Stimulated activated CD4-positive, alpha-beta T cell treated with anti-CD3 and anti-CD28 coated beads, TNF-alpha, amount 100 ng/mL, for 4 hours (primary cell): ENCODE data around the gene HCST.
"Not testable (repeated sequence)": the region's sequence is repeated elsewhere in the genome, so short reads cannot be mapped to it uniquely, and the experiment has no call there.

Experiments used
- DNase-seq, 3 experiments: peaks; one replicate each; pipeline ENCODE4 v3.0.0-alpha.2; 2020; ENCODE audit warnings: low read depth in 3 of 3

Gene HCST, protein sequence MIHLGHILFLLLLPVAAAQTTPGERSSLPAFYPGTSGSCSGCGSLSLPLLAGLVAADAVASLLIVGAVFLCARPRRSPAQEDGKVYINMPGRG

DNA sequence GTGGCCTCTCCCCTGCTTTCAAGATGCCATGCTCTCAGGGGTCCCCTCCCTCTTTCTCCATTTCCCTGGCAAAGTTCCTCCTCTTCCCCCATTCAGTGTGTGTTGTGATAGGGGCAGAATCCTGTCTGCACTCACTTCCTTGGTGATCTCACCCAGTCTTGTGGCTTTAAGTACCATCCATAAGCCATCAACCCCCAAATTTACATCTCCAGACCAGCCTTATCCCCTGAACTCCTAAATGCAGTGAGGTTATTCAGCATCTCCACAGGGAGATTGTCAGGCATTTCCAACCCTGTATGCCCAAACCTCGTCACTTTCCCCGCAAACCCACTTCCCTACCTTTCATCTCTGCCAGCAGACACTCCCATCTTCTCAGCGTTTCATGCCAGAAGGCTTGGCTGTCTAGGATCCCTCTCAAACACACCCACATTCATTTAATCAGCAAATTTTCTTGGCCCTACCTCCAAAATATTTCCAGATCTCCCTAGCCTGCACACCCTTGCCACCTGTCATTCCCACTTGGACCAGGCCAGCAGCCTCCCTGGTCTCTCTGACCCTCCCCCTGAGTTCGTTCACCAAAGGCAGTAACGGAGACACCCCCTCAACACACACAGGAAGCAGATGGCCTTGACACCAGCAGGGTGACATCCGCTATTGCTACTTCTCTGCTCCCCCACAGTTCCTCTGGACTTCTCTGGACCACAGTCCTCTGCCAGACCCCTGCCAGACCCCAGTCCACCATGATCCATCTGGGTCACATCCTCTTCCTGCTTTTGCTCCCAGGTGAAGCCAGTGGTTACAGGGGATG lies at the start of gene HCST:
TSS of gene HCST (plus strand) at position 676 of the 808 bp plus-strand sequence. CDS start at position 741, 65 bp downstream.
- DNase-seq, result no peak

DNA sequence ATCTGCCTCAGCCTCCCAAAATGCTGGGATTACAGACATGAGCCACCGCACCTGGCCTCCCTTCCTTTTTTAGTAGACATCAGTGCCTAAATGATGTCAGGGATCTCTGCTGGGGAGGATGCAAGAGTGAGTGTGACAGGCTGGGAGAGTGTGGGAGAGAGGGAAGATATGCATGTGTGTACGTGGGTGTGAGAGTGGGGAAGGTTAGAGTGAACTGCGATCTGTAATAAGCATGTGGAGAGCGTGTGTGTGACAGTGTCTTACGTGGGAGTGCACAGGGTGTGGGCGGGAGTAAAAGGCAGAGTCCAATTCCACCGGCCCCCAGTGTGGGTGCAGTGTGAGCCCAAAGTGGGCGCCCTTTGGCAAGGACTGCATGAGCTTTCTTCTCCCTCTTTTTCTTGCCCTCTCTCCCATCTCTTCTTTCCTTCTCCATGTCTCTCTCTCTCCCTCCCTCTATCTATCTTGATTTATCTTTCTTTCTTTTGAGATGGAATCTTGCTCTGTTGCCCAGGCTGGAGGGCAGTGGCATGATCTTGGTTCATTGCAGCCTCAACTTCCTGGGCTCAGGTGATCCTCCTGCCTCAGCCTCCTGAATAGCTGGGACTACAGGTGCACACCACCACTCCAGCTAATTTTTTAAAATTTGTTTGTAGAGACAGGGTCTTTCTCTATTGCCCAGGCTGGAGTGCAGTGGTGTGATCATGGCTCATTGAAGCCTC lies 49.1 kb upstream of the HCST start:
- DNase-seq, result no peak

DNA sequence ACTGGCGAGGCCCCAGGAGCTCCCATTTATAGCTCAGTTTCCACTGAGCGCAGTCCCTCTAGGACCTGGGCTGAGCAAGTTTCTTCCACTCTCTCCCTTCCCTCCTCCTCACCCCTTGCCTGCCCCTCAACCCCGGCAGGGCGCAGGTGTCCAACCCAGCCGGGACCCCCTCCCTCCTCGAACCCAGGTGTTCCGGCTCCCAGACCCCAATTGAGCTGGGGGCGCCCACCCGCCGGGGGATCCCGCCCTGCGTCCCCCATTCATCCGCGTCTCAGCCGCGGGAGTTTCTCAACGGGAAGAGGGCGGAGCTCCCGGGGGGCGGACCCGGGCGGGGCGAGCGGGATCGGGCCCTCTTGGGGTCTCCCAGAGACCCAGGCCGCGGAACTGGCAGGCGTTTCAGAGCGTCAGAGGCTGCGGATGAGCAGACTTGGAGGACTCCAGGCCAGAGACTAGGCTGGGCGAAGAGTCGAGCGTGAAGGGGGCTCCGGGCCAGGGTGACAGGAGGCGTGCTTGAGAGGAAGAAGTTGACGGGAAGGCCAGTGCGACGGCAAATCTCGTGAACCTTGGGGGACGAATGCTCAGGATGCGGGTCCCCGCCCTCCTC lies 45.7 kb upstream of the HCST start, which contains the start of gene KIRREL2:
TSS of gene KIRREL2 (plus strand) at position 366 of the 604 bp plus-strand sequence. CDS start at position 575, 209 bp downstream.
- no peak for DNase-seq

DNA sequence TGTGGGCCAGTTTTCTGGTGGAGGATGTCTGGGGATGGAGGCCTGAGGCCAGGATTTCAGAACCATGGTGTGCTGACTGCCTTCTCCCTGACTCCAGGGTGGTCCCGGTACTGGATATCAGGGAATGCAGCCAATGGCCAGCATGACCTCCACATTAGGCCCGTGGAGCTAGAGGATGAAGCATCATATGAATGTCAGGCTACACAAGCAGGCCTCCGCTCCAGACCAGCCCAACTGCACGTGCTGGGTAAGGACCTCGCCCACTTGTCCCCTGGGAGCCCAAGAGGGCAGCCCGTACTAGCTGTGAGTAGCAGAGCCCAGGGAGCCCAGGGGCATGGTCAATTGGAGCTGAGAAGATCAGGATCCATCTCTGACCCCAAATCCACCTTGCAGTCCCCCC lies 44.0 kb upstream of the HCST start:
- DNase-seq, result no peak

DNA sequence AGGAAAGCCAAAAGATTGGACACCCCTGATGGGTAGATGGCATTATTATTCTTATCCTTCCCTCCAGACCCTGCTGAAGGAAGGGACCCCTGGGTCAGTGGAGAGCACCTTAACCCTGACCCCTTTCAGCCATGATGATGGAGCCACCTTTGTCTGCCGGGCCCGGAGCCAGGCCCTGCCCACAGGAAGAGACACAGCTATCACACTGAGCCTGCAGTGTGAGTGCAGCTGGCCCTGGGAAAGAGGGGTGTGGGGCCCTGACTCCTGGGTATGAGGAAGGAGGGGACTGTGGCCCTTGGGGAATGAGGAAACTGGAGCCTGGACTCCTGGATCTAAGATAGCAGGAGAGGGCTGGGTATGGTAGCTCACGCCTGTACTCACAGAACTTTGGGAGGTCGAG lies 42.9 kb upstream of the HCST start:
- DNase-seq, result no peak

DNA sequence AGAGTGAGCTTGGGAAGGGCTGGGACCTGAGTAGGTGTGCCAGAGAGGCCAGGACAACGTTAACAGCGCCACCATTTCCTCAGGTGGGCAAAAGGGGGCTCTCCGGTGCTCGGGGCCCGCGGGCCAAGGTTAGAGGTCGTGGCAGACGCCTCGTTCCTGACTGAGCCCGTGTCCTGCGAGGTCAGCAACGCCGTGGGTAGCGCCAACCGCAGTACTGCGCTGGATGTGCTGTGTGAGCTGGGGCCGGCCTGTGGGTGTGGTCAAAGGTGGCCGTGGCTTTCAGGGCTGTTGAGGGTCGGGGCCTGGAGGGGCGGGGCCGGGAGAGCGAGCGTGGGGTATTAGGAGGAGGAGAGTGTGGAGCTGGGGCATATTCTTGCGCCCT lies 41.9 kb upstream of the HCST start:
- DNase-seq, result no peak

DNA sequence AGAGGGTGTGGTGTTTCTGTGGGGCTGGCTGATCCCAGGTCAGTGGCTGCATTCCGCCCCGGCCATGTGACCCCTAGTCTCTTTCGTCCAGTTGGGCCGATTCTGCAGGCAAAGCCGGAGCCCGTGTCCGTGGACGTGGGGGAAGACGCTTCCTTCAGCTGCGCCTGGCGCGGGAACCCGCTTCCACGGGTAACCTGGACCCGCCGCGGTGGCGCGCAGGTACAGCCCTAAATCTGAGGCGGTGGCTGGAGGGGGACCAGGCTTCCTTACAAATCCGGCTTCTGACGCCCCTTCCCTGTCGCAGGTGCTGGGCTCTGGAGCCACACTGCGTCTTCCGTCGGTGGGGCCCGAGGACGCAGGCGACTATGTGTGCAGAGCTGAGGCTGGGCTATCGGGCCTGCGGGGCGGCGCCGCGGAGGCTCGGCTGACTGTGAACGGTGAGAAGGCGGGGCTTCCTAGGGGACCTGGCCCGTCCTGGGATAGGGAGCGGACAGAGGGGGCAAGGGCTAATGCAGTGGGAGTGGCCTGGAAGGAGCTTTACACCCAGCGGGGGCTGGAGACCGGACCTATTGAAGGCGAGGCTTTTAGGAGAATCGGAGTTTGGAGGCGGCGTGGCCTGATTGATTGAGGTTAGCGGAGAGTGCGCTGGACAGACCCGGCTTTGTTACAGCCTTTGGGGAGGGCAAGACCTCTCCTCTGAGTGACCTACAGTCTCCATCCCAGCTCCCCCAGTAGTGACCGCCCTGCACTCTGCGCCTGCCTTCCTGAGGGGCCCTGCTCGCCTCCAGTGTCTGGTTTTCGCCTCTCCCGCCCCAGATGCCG lies 41.3 kb upstream of the HCST start:
- DNase-seq, result no peak

DNA sequence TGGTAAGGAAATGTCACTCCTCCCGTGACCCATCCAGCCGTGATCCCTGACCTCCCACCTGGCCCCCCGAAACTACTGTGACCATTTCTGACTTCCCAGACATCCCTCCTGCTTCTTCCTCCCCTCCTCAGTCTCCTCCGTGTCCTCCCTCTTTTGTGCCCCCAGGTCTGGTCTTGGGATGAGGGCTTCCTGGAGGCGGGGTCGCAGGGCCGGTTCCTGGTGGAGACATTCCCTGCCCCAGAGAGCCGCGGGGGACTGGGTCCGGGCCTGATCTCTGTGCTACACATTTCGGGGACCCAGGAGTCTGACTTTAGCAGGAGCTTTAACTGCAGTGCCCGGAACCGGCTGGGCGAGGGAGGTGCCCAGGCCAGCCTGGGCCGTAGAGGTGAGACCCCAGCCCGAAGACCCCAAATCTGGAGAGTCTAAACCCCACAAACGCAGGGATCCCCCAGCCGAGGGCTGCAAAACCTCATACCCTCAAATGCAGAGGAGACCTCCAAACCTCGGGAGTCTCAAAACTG lies 40.6 kb upstream of the HCST start:
- no peak for DNase-seq

DNA sequence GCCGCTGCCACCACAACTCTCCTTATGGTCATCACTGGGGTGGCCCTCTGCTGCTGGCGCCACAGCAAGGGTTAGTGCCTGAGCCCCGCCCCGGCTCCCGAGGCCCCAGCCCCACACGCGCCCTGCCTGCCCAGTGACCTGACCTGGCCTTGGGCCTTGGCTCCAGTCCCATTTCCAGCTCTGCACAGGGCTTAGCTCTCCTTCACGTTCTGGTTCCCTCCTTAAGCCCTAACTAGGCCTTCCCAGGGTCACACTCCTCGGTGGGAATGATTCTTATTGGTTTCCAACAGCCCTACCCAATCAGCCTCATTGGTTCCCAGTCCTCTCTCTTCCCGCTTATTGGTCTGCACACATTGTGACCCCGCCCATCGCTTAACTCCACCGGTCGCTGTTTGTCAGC lies 39.8 kb upstream of the HCST start:
- DNase-seq, result no peak

DNA sequence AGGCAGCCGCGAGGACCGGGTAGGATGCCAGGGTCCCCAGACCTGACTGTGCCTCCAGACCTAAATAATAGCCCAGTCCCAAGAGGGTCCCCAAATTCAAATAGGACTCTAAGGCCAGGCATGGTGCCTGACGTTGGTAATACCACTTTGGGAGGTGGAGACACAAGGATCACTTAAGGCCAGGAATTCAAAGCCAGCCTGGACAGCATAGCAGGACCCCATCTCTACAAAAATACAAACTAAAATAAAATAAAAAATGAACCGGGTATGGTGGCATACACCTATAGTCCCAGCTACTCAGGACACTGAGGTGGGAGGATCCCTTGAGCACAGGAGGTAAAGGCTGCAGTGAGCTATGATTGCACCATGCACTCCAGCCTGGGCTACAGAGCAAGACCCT lies 39.3 kb upstream of the HCST start:
- DNase-seq, result no peak

DNA sequence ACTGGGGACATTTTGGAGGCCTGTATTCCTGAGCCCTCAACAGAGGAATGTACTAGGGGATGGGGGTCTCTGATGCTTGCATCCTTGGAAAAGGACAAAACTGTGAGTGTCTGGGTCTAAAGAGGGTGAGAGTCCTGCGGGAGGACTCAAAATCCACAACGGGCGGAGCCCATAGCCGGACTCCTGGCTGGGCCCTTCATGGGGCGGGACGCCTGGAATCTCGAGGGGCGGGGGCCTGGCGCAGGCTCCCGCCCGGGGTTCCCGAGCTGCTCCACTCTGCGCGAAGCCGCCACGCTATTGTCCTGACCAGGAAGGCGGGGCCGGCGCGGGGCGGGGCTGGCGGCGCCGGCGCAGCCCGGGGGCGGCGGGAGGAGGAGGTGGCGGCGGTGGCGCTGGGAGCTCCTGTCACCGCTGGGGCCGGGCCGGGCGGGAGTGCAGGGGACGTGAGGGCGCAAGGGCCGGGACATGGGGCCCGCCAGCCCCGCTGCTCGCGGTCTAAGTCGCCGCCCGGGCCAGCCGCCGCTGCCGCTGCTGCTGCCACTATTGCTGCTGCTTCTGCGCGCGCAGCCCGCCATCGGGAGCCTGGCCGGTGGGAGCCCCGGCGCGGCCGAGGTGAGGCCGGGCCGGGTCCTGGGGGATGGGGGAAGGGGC lies 34.0 kb upstream of the HCST start, which contains the start of gene APLP1:
TSS of gene APLP1 (plus strand) at position 403 of the 651 bp plus-strand sequence. CDS start at position 466, 63 bp downstream.
- DNase-seq, result peak; percentile 52 to 64 (median 55)

DNA sequence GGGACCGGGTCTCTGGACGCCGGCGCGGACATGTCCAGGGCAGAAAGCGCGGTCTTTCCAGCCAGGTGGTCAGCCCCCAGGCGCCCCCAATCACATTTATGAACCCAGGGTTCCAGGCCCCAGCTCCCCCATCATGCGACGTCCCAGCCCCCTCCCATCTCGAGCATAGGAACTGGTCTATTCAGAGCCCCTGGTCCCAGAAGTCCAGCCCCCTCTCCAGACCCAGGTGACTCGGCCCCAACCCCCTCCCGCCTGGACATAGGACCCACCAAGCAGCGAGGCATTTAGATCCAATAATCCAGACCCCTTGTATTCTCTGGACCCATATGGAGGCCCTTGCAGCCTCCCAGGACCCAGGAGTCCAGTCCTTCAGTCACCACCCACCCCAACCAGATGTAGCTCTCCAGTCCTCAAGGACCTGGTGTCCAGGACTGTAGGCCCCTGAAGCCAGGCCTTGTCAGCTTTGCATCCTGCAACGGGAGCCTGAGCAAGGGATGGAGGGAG lies 33.5 kb upstream of the HCST start:
- no peak for DNase-seq

DNA sequence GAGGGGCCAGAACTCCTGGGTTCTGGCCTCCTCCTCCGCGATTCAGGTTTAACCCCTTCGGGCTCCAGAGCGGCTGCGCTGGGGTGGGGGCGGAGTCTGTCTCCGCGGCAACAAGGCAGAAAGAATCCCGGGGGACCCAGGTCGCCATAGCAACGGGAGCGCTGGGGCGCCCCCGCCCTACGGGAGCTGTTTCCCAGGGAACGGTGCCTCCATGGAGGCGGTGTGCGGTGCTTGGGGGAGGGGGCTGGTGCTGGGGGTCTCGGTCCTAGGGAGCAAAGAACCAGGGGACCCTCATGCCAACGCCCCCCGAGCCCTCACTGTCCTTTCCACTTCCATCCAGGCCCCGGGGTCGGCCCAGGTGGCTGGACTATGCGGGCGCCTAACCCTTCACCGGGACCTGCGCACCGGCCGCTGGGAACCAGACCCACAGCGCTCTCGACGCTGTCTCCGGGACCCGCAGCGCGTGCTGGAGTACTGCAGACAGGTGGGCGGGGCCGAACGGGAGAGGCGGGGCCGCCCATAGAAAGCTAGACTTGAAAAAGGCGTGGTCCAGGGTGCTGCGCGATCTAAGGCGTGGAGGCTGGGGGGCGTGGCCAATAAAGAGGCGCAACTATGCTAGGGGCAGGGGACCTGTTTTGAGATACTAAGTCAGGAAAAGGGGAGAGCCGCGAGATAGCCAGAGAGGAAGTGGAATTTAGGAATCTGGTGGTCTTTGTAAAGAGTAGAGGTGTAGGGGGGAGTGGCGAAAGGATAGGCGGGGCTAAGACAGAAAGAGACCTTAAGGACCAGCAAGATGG lies 32.8 kb upstream of the HCST start:
- DNase-seq, result peak; percentile 47 to 68 (median 65)

DNA sequence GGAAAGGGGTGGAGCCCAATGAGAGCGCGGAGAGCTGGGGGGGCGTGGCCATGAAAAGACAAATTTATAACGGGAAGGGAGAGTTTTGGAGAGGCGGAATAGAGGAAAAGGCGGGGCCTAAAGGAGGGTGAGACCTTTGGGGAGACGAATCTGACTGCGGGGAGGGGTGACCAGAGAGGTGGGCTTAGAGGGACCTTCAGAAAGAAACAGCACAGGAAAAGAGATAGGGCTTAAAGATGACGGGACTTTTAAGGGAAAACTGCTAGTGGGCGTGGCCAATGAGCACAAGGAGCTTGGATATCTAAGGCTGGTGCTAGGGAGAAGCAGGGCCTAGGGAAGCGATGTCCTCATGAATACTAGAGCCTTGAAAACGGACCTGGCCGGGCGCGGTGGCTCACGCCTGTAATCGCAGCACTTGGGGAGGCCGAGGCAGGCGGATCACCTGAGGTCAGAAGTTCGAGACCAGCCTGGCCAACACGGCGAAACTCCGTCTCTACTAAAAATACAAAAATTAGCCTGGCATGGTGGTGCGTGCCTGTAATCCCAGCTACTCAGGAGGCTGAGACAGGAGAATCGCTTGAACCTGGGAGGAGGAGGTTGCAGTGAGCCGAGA lies 32.1 kb upstream of the HCST start:
- DNase-seq, result not testable (repeated sequence)

DNA sequence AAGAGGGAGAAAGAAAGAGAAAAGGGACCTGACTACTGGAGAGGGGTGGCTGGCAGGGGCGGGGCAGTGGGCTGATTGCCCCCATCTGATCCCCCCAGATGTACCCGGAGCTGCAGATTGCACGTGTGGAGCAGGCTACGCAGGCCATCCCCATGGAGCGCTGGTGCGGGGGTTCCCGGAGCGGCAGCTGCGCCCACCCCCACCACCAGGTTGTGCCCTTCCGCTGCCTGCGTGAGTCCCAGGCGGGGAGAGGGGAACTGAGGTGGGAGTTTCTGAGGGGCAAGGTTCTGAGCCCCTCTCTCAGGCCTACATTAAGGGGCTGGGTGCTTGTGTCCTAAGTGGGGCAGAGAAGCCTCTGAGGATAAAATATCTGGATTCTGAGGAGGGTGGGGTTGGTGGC lies 31.5 kb upstream of the HCST start:
- DNase-seq, result no peak

DNA sequence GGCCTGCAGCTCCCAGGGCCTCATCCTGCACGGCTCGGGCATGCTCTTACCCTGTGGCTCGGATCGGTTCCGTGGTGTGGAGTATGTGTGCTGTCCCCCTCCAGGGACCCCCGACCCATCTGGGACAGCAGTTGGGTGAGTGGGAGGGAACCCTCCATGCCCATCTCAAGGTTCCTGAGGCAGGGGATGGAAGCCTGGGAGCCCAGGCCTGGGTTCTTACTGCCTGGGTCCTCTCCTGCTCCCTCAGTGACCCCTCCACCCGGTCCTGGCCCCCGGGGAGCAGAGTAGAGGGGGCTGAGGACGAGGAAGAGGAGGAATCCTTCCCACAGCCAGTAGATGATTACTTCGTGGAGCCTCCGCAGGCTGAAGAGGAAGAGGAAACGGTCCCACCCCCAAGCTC lies 30.7 kb upstream of the HCST start:
- DNase-seq, result no peak

DNA sequence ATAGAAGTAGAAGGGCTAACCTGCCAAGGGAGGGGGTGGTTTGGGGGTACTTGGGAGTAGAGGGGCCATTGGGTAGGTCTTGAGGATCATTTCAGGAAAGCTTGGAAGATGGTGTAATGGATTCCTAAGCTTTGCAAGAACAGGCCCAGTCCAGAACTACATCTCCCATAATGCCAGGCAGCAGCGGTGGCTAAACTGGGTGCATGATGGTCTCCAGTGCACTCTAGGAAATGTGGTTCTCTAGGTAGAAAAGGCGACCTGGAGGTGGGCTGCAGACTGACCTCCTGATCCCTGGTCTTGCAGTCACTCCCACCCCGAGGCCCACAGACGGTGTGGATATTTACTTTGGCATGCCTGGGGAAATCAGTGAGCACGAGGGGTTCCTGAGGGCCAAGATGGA lies 30.1 kb upstream of the HCST start:
- no peak for DNase-seq

DNA sequence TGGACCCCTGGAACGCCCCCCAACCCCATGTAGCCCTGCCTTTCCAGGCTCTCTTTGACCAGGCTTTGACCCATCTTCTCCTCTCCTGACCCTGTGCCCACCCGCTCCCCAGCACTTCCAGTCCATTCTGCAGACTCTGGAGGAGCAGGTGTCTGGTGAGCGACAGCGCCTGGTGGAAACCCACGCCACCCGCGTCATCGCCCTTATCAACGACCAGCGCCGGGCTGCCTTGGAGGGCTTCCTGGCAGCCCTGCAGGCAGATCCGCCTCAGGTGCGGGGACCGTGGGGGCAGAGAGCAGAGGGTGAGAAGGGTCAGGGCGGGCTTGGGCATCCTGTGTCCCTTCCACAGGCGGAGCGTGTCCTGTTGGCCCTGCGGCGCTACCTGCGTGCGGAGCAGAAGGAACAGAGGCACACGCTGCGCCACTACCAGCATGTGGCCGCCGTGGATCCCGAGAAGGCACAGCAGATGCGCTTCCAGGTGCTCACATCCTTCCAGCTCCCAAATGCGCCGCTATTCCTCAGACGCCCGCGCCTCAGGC lies 27.9 kb upstream of the HCST start:
- no peak for DNase-seq

DNA sequence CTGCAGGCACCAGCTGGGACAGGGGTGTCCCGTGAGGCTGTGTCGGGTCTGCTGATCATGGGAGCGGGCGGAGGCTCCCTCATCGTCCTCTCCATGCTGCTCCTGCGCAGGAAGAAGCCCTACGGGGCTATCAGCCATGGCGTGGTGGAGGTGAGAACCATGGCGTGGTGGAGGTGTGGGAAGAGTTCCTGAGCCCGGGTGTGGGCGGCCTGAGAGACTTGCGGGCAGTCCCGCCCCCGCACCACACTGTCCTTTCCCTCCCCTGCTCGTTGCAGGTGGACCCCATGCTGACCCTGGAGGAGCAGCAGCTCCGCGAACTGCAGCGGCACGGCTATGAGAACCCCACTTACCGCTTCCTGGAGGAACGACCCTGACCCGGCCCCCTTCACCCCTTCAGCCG lies 23.3 kb upstream of the HCST start:
- DNase-seq, result no peak
